ENCODE results near the gene FSTL4.

- TF ChIP-seq ZBTB33 (IDR thresholded peaks at IDR 0.05) (peak; percentile 54), EGR1 (IDR thresholded peaks at IDR 0.05; ENCODE audit: low read depth in 2 of 2) (peak in 1 of 2 donors; percentile 62), CTCF (IDR thresholded peaks at IDR 0.05; ENCODE audit: low read depth, low read length, missing input control) (no peak), RXRA (IDR thresholded peaks at IDR 0.05) (peak; percentile 91 to 97), TAF1 (conservative IDR thresholded peaks at IDR 0.05) (no peak), YY1 (IDR thresholded peaks at IDR 0.05) (peak; percentile 52), REST (IDR thresholded peaks at IDR 0.05) (peak; percentile 44), RAD21 (IDR thresholded peaks at IDR 0.05) (peak; percentile 16 to 28), ATF3 (IDR thresholded peaks at IDR 0.05) (peak; percentile 85), MAX (IDR thresholded peaks at IDR 0.05) (peak; percentile 57), NR2F2 (IDR thresholded peaks at IDR 0.05) (peak; percentile 96), GABPA (IDR thresholded peaks at IDR 0.05 in 1 of 2, conservative IDR thresholded peaks at IDR 0.05 in 1 of 2) (peak in 1 of 2 donors; percentile 35)
These were observed 128.8 kb downstream of the FSTL4 start for GRCh38 chr5:133483406-133484090.

Data from liver (tissue), 3 donors.